ENCODE measurements around the gene PRRT1.

The PRRT1 gene

GRCh38 chr6:32192608-32193039 is 40.9 kb upstream of the PRRT1 start, which contains the start of gene GPSM3:
TSS of gene GPSM3 (minus strand) at chr6:32192643. CDS start at chr6:32192513, 130 bp downstream.
- Histone ChIP-seq H3K23ac (ENCODE audit: low read length) (peak within 1 kb of the TSS; percentile 59), H2BK15ac (replicated peaks; ENCODE audit: low read depth) (no peak within 1 kb of the TSS), H3K56ac (ENCODE audit: low read length) (peak within 1 kb of the TSS; percentile 84), H3K4me3 (ENCODE audit: low read length) (no peak within 1 kb of the TSS), H3K79me2 (ENCODE audit: control insufficient read depth, insufficient read depth, low read length) (peaks cover 13% of the 10 kb centered on the region), H3K4me2 (ENCODE audit: low read length) (peak within 1 kb of the TSS; percentile 49), H2BK120ac (ENCODE audit: low read depth, low read length) (peak within 1 kb of the TSS; percentile 31), H3K18ac (ENCODE audit: low read length) (peak within 1 kb of the TSS; percentile 72), H4K5ac (ENCODE audit: low read length) (no peak within 1 kb of the TSS), H3K79me1 (ENCODE audit: low read length) (peaks cover 9% of the 10 kb centered on the region), H3K9ac (ENCODE audit: low read length) (peak within 1 kb of the TSS; percentile 60), H3K27ac (ENCODE audit: low read depth, low read length) (peak within 1 kb of the TSS; percentile 63), H2AK5ac (ENCODE audit: low read length) (peak within 1 kb of the TSS; percentile 95), H3K27me3 (ENCODE audit: insufficient read depth, low read length, poor library complexity) (no peaks in the 10 kb centered on the region), H3K4ac (ENCODE audit: low read depth, low read length) (peak within 1 kb of the TSS; percentile 23), H3K4me1 (ENCODE audit: control insufficient read depth, low read depth, low read length) (peaks cover 22% of the 10 kb centered on the region), H3K36me3 (ENCODE audit: control insufficient read depth, insufficient read depth, low read length) (peaks cover under 1% of the 10 kb centered on the region), H4K8ac (ENCODE audit: low read depth, low read length) (peak within 1 kb of the TSS; percentile 98), H2BK5ac (ENCODE audit: low read length) (peak within 1 kb of the TSS; percentile 66)
- DNase-seq: peak; percentile 89
- WGBS (ENCODE audit: extremely low coverage, insufficient coverage, low lambda C conversion rate): no CpG with 5 or more reads among the region's 5 CpGs

- no peak overlapping the region for H3K27ac ChIP-seq (ENCODE audit: low read depth, low read length)
- peak overlapping the region; percentile 72 for H3K18ac ChIP-seq (ENCODE audit: low read length)
- H4K8ac ChIP-seq (ENCODE audit: low read depth, low read length): peak overlapping the region; percentile 98
- peak overlapping the region; percentile 47 for H2BK5ac ChIP-seq (ENCODE audit: low read length)
- no peak for DNase-seq
- H3K56ac ChIP-seq (ENCODE audit: low read length): peak overlapping the region; percentile 84
- H2BK15ac ChIP-seq (replicated peaks; ENCODE audit: low read depth): no peak overlapping the region
- H3K4me3 ChIP-seq (ENCODE audit: low read length): no peak overlapping the region
- H3K23ac ChIP-seq (ENCODE audit: low read length): no peak overlapping the region
- peak overlapping the region; percentile 95 for H2AK5ac ChIP-seq (ENCODE audit: low read length)
- peak overlapping the region; percentile 32 for H3K9ac ChIP-seq (ENCODE audit: low read length)
- peak overlapping the region; percentile 23 for H3K4ac ChIP-seq (ENCODE audit: low read depth, low read length)
- peaks cover 20% of the 10 kb centered on the region for H3K4me1 ChIP-seq (ENCODE audit: control insufficient read depth, low read depth, low read length)
- peaks cover 4% of the 10 kb centered on the region for H3K36me3 ChIP-seq (ENCODE audit: control insufficient read depth, insufficient read depth, low read length)
- no peak overlapping the region for H4K5ac ChIP-seq (ENCODE audit: low read length)
- H3K4me2 ChIP-seq (ENCODE audit: low read length): no peak overlapping the region
- no CpG with 5 or more reads among the region's 15 CpGs for WGBS (ENCODE audit: extremely low coverage, insufficient coverage, low lambda C conversion rate)
- peaks cover 13% of the 10 kb centered on the region for H3K79me2 ChIP-seq (ENCODE audit: control insufficient read depth, insufficient read depth, low read length)
- H3K79me1 ChIP-seq (ENCODE audit: low read length): peaks cover 12% of the 10 kb centered on the region
- no peaks in the 10 kb centered on the region for H3K27me3 ChIP-seq (ENCODE audit: insufficient read depth, low read length, poor library complexity)
- H2BK120ac ChIP-seq (ENCODE audit: low read depth, low read length): peak overlapping the region; percentile 31
These were observed 40.2 kb upstream of the PRRT1 start for GRCh38 chr6:32191696-32192607.

DNA sequence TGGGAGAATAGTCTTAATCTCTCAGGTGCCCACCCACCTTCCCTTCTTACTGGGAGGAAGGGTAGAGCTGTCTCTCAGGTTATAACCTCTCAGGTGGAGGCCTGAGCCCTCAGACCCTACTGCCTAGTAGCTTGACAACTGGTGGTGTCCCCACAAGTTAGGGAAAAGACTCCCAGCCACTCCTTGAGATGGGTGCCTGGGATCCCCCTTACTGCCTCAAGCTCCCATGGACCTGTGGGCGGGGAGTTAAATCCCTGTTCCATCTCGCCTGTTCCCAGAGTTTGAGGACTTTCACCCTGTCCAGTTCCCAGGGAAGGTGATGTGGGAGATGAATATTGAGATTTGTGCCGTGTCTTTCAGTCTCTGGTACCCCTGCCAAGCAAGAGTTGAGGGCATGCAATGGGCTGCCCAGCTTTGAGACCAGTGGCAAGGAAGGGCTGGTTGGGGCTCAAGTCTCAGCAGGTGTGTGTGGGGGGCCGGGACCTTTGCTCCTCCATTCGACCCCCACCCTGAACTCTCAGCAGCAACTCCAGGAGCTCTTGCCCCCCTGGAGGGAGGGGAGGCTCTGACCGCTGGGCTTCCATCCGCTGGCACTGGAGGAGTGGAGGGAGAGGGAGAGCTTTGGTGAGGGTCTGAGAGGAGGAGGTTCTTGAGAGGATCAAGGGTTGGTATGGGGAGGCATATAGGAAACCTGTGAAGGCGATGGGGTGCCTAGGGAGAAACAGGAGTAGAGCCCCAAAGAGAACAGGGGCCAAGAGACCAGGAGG is 39.4 kb upstream of the PRRT1 start:
- Histone ChIP-seq H3K36me3 (ENCODE audit: control insufficient read depth, insufficient read depth, low read length) (peaks cover 7% of the 10 kb centered on the region), H3K18ac (ENCODE audit: low read length) (peak overlapping the region; percentile 97), H3K4ac (ENCODE audit: low read depth, low read length) (peak overlapping the region; percentile 95), H3K79me1 (ENCODE audit: low read length) (peaks cover 12% of the 10 kb centered on the region), H3K4me2 (ENCODE audit: low read length) (no peak overlapping the region), H2BK120ac (ENCODE audit: low read depth, low read length) (peak overlapping the region; percentile 46), H3K23ac (ENCODE audit: low read length) (no peak overlapping the region), H3K27me3 (ENCODE audit: insufficient read depth, low read length, poor library complexity) (no peaks in the 10 kb centered on the region), H4K5ac (ENCODE audit: low read length) (no peak overlapping the region), H3K4me1 (ENCODE audit: control insufficient read depth, low read depth, low read length) (peaks cover 17% of the 10 kb centered on the region), H4K8ac (ENCODE audit: low read depth, low read length) (no peak overlapping the region), H3K4me3 (ENCODE audit: low read length) (no peak overlapping the region), H3K9ac (ENCODE audit: low read length) (peak overlapping the region; percentile 80), H2AK5ac (ENCODE audit: low read length) (peak overlapping the region; percentile 30), H2BK5ac (ENCODE audit: low read length) (peak overlapping the region; percentile 49), H3K79me2 (ENCODE audit: control insufficient read depth, insufficient read depth, low read length) (peaks cover 13% of the 10 kb centered on the region), H2BK15ac (replicated peaks; ENCODE audit: low read depth) (no peak overlapping the region), H3K56ac (ENCODE audit: low read length) (peak overlapping the region; percentile 71), H3K27ac (ENCODE audit: low read depth, low read length) (peak overlapping the region; percentile 92)
- no peak for DNase-seq
- WGBS (ENCODE audit: extremely low coverage, insufficient coverage, low lambda C conversion rate): no CpG with 5 or more reads among the region's 8 CpGs

GRCh38 chr6:32190054-32190851 is 38.5 kb upstream of the PRRT1 start, which contains the start of gene PBX2:
TSS of gene PBX2 (minus strand) at chr6:32190202. CDS start at chr6:32189915, 287 bp downstream.
- H3K56ac ChIP-seq (ENCODE audit: low read length): peak within 1 kb of the TSS; percentile 93
- H3K27me3 ChIP-seq (ENCODE audit: insufficient read depth, low read length, poor library complexity): no peaks in the 10 kb centered on the region
- peak within 1 kb of the TSS; percentile 59 for H2BK5ac ChIP-seq (ENCODE audit: low read length)
- peak within 1 kb of the TSS; percentile 69 for H3K4me3 ChIP-seq (ENCODE audit: low read length)
- H3K4me1 ChIP-seq (ENCODE audit: control insufficient read depth, low read depth, low read length): peaks cover 17% of the 10 kb centered on the region
- peak within 1 kb of the TSS; percentile 67 for H3K4me2 ChIP-seq (ENCODE audit: low read length)
- H3K18ac ChIP-seq (ENCODE audit: low read length): peak within 1 kb of the TSS; percentile 99
- peak within 1 kb of the TSS; percentile 69 for H2BK120ac ChIP-seq (ENCODE audit: low read depth, low read length)
- WGBS (ENCODE audit: extremely low coverage, insufficient coverage, low lambda C conversion rate): no CpG with 5 or more reads among the region's 23 CpGs
- peak within 1 kb of the TSS; percentile 61 for H2BK15ac ChIP-seq (replicated peaks; ENCODE audit: low read depth)
- peak within 1 kb of the TSS; percentile 99 for H3K4ac ChIP-seq (ENCODE audit: low read depth, low read length)
- peak within 1 kb of the TSS; percentile 37 for H2AK5ac ChIP-seq (ENCODE audit: low read length)
- H4K5ac ChIP-seq (ENCODE audit: low read length): peak within 1 kb of the TSS; percentile 56
- H3K23ac ChIP-seq (ENCODE audit: low read length): peak within 1 kb of the TSS; percentile 24
- H3K27ac ChIP-seq (ENCODE audit: low read depth, low read length): peak within 1 kb of the TSS; percentile 92
- peaks cover 7% of the 10 kb centered on the region for H3K36me3 ChIP-seq (ENCODE audit: control insufficient read depth, insufficient read depth, low read length)
- peak; percentile 96 for DNase-seq
- H4K8ac ChIP-seq (ENCODE audit: low read depth, low read length): peak within 1 kb of the TSS; percentile 90
- peaks cover 13% of the 10 kb centered on the region for H3K79me2 ChIP-seq (ENCODE audit: control insufficient read depth, insufficient read depth, low read length)
- H3K79me1 ChIP-seq (ENCODE audit: low read length): peaks cover 12% of the 10 kb centered on the region
- peak within 1 kb of the TSS; percentile 94 for H3K9ac ChIP-seq (ENCODE audit: low read length)

GRCh38 chr6:32189742-32190053 is 38.0 kb upstream of the PRRT1 start:
- no peaks in the 10 kb centered on the region for H3K27me3 ChIP-seq (ENCODE audit: insufficient read depth, low read length, poor library complexity)
- H3K4ac ChIP-seq (ENCODE audit: low read depth, low read length): peak overlapping the region; percentile 99
- no peak overlapping the region for H4K8ac ChIP-seq (ENCODE audit: low read depth, low read length)
- H3K18ac ChIP-seq (ENCODE audit: low read length): peak overlapping the region; percentile 99
- H3K27ac ChIP-seq (ENCODE audit: low read depth, low read length): peak overlapping the region; percentile 42
- H3K79me2 ChIP-seq (ENCODE audit: control insufficient read depth, insufficient read depth, low read length): peaks cover 13% of the 10 kb centered on the region
- peak overlapping the region; percentile 24 for H3K23ac ChIP-seq (ENCODE audit: low read length)
- H2BK5ac ChIP-seq (ENCODE audit: low read length): no peak overlapping the region
- H3K4me1 ChIP-seq (ENCODE audit: control insufficient read depth, low read depth, low read length): peaks cover 14% of the 10 kb centered on the region
- no peak overlapping the region for H2AK5ac ChIP-seq (ENCODE audit: low read length)
- H2BK15ac ChIP-seq (replicated peaks; ENCODE audit: low read depth): peak overlapping the region; percentile 61
- peak overlapping the region; percentile 69 for H2BK120ac ChIP-seq (ENCODE audit: low read depth, low read length)
- H3K56ac ChIP-seq (ENCODE audit: low read length): peak overlapping the region; percentile 93
- no CpG with 5 or more reads among the region's 23 CpGs for WGBS (ENCODE audit: extremely low coverage, insufficient coverage, low lambda C conversion rate)
- H3K4me3 ChIP-seq (ENCODE audit: low read length): peak overlapping the region; percentile 69
- H4K5ac ChIP-seq (ENCODE audit: low read length): no peak overlapping the region
- DNase-seq: no peak
- H3K9ac ChIP-seq (ENCODE audit: low read length): peak overlapping the region; percentile 94
- H3K36me3 ChIP-seq (ENCODE audit: control insufficient read depth, insufficient read depth, low read length): peaks cover 7% of the 10 kb centered on the region
- peak overlapping the region; percentile 67 for H3K4me2 ChIP-seq (ENCODE audit: low read length)
- H3K79me1 ChIP-seq (ENCODE audit: low read length): peaks cover 12% of the 10 kb centered on the region
